ENCODE results near the gene RRP7A. TPM values are rescaled to one million over a fixed set of nuclear protein-coding genes. Genes with fewer than 3 reads are reported as not detected.

Gene RRP7A
- total and polyA plus RNA-seq, 2 of the 13 experiments (the other 11 are each of a cell fraction or from before 2014, with no cell fraction given): 15.3 to 41.6 TPM

DNA sequence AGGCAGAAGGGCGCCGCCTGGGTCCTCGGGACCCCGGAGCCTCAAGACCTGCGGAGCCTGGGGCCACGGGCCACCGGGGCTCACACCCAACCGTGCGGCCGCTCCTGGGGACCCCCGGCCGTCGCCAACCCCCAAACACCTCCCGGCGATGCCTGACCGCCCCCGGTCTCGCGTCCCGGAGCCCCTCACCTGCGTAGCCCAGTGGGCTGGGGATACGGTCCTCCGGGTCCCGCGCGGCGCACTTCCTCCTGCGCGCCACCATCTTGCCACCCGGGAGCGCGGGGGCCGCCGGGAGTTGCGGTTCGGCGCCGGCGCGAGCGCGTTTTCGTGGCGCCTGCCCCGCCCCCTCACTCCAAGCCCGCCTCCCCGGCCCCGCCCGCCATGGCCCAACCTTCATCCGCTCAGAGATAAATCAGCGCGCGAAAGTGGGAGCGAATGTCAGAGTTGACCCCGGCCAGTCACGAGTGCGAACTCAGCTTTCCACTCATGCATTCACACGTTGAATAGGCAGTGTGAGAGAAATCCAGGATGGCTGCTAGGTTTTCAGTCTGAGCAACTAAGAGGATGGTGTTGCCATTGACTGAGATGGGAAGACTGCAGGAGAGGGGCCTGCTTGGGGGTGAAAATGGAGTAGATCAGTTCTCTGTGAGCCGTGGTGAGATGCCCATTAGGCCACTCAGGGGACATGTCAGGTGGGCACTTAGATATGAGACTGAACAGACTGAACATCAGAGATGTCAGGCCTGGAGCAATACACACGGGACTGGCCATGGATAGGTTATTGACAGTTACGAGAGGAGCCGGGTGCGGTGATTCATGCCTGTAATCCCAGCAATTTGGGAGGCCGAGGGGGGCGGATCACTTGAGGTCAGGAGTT, at the start of gene RRP7A (continued):
- TF ChIP-seq, protein P1, sequence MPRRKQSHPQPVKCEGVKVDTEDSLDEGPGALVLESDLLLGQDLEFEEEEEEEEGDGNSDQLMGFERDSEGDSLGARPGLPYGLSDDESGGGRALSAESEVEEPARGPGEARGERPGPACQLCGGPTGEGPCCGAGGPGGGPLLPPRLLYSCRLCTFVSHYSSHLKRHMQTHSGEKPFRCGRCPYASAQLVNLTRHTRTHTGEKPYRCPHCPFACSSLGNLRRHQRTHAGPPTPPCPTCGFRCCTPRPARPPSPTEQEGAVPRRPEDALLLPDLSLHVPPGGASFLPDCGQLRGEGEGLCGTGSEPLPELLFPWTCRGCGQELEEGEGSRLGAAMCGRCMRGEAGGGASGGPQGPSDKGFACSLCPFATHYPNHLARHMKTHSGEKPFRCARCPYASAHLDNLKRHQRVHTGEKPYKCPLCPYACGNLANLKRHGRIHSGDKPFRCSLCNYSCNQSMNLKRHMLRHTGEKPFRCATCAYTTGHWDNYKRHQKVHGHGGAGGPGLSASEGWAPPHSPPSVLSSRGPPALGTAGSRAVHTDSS (CRISPR knock-in tag; conservative IDR thresholded peaks at IDR 0.05): no peak
- TF ChIP-seq ZNF75D (CRISPR knock-in tag; IDR thresholded peaks at IDR 0.05; ENCODE audit: borderline replicate concordance) (no peak), MAFF (IDR thresholded peaks at IDR 0.05; ENCODE audit: low read depth, low read length) (no peak), NFIB (CRISPR knock-in tag; IDR thresholded peaks at IDR 0.05; ENCODE audit: borderline replicate concordance) (no peak), NR1H2 (CRISPR knock-in tag; IDR thresholded peaks at IDR 0.05; ENCODE audit: borderline replicate concordance, low read depth) (no peak), ZNF274 (CRISPR knock-in tag; IDR thresholded peaks at IDR 0.05) (no peak), ZSCAN20 (CRISPR knock-in tag; IDR thresholded peaks at IDR 0.05; ENCODE audit: borderline replicate concordance) (no peak), TBP (CRISPR knock-in tag; IDR thresholded peaks at IDR 0.05) (no peak), SOX13 (IDR thresholded peaks at IDR 0.05) (no peak), SOX13 (CRISPR knock-in tag; conservative IDR thresholded peaks at IDR 0.05 in 1 of 2, IDR thresholded peaks at IDR 0.05 in 1 of 2) (no peak), GPN1 (CRISPR knock-in tag; IDR thresholded peaks at IDR 0.05; ENCODE audit: borderline replicate concordance) (no peak), HIVEP1 (CRISPR knock-in tag; IDR thresholded peaks at IDR 0.05) (no peak), SRSF9 (IDR thresholded peaks at IDR 0.05; ENCODE audit: borderline replicate concordance, insufficient read depth, low read depth, low read length, poor library complexity, severe bottlenecking) (no peak), THAP7 (CRISPR knock-in tag; IDR thresholded peaks at IDR 0.05) (no peak), ZBTB10 (CRISPR knock-in tag; IDR thresholded peaks at IDR 0.05; ENCODE audit: borderline replicate concordance) (no peak), TRAFD1 (CRISPR knock-in tag; IDR thresholded peaks at IDR 0.05; ENCODE audit: borderline replicate concordance) (no peak), ZMYM4 (CRISPR knock-in tag; IDR thresholded peaks at IDR 0.05) (no peak), ZMAT5 (CRISPR knock-in tag; IDR thresholded peaks at IDR 0.05; ENCODE audit: borderline replicate concordance, low read depth) (no peak), MLLT10 (CRISPR knock-in tag; IDR thresholded peaks at IDR 0.05) (no peak), SMC3 (IDR thresholded peaks at IDR 0.05; ENCODE audit: low read length) (no peak)
